ENCODE data around the gene PRKCH. TPM values are rescaled to one million over a fixed set of nuclear protein-coding genes. Genes with fewer than 3 reads are reported as not detected.

The PRKCH gene
- polyA plus RNA-seq, 3 donors: 5.1 to 19.7 (median 10.1) TPM

GRCh38 chr14:61555056-61555838 lies 233.9 kb downstream of the PRKCH start:
- WGBS, 3 donors: 79 to 81% (median 80%) methylated on average over 6 of the region's 6 CpGs
- H3K27ac ChIP-seq (ENCODE audit: low read depth, low read length): no peak overlapping the region

GRCh38 chr14:61556455-61556854 lies 235.1 kb downstream of the PRKCH start:
- WGBS, 3 donors: 93 to 95% (median 94%) methylated on average over 4 of the region's 4 CpGs

GRCh38 chr14:61557262-61557661 lies 235.9 kb downstream of the PRKCH start:
- 91 to 93% (median 93%) methylated on average over 2 of the region's 2 CpGs for WGBS, 3 donors
- H3K27ac ChIP-seq (ENCODE audit: low read depth, low read length): no peak overlapping the region

More at GRCh38 chr14:61556455-61556854, 235.1 kb downstream of the PRKCH start:
- H3K27ac ChIP-seq (ENCODE audit: low read depth, low read length): no peak overlapping the region

GRCh38 chr14:61557854-61558253 lies 236.5 kb downstream of the PRKCH start:
- no peak overlapping the region for H3K27ac ChIP-seq (ENCODE audit: low read depth, low read length)
- WGBS, 3 donors: 97 to 98% (median 97%) methylated on average over 5 of the region's 5 CpGs

- H3K27ac ChIP-seq (ENCODE audit: low read depth, low read length): no peak overlapping the region
- WGBS, 3 donors: 88 to 92% (median 90%) methylated on average over 6 of the region's 6 CpGs
Measured at GRCh38 chr14:61558271-61558670, 236.9 kb downstream of the PRKCH start.

GRCh38 chr14:61559641-61560201 lies 238.3 kb downstream of the PRKCH start:
- WGBS, 3 donors: 80 to 95% (median 92%) methylated on average over 14 of the region's 14 CpGs
- no peak overlapping the region for H3K27ac ChIP-seq (ENCODE audit: low read depth, low read length)

GRCh38 chr14:61560323-61560722 lies 238.9 kb downstream of the PRKCH start:
- H3K27ac ChIP-seq (ENCODE audit: low read depth, low read length): no peak overlapping the region
- WGBS, 3 donors: 49 to 73% (median 73%) methylated on average over 5 of the region's 5 CpGs

- WGBS, 3 donors: 51 to 75% (median 75%) methylated on average over 3 of the region's 3 CpGs
- H3K27ac ChIP-seq (ENCODE audit: low read depth, low read length): peak overlapping the region; percentile 81
Measured at GRCh38 chr14:61561104-61561503, 239.7 kb downstream of the PRKCH start.

GRCh38 chr14:61561657-61562276 lies 240.4 kb downstream of the PRKCH start:
- H3K27ac ChIP-seq (ENCODE audit: low read depth, low read length): peak overlapping the region; percentile 81
- 48 to 55% (median 49%) methylated on average over 8 of the region's 8 CpGs for WGBS, 3 donors

- 85 to 94% (median 93%) methylated on average over 7 of the region's 7 CpGs for WGBS, 3 donors
- peak overlapping the region; percentile 7 for H3K27ac ChIP-seq (ENCODE audit: low read depth, low read length)
Measured at GRCh38 chr14:61562321-61563161, 241.2 kb downstream of the PRKCH start.

GRCh38 chr14:61563162-61563511 lies 241.8 kb downstream of the PRKCH start:
- 48 to 96% (median 94%) methylated on average over 7 of the region's 7 CpGs for WGBS, 3 donors
- no peak overlapping the region for H3K27ac ChIP-seq (ENCODE audit: low read depth, low read length)

GRCh38 chr14:61563880-61564617 lies 242.7 kb downstream of the PRKCH start:
- no peak overlapping the region for H3K27ac ChIP-seq (ENCODE audit: low read depth, low read length)
- 86 to 93% (median 91%) methylated on average over 6 of the region's 6 CpGs for WGBS, 3 donors

GRCh38 chr14:61564618-61565091 lies 243.3 kb downstream of the PRKCH start:
- 69 to 86% (median 77%) methylated on average over 6 of the region's 6 CpGs for WGBS, 3 donors
- no peak overlapping the region for H3K27ac ChIP-seq (ENCODE audit: low read depth, low read length)

GRCh38 chr14:61565181-61565580 lies 243.8 kb downstream of the PRKCH start:
- H3K27ac ChIP-seq (ENCODE audit: low read depth, low read length): no peak overlapping the region

GRCh38 chr14:61565836-61566536 lies 244.6 kb downstream of the PRKCH start:
- WGBS, 3 donors: 81 to 91% (median 90%) methylated on average over 3 of the region's 3 CpGs
- no peak overlapping the region for H3K27ac ChIP-seq (ENCODE audit: low read depth, low read length)

GRCh38 chr14:61566537-61567225 lies 245.3 kb downstream of the PRKCH start:
- 73 to 93% (median 85%) methylated on average over 2 of the region's 2 CpGs for WGBS, 3 donors
- no peak overlapping the region for H3K27ac ChIP-seq (ENCODE audit: low read depth, low read length)
